PC-9 (cell line): ENCODE results near the gene SLC8A3.

Source experiments
- EZH2 ChIP-seq: fragments of 200-600 bp; sonication (generic); IDR thresholded peaks from 2 replicates; pipeline ENCODE4 v1.8.0; 2017; ENCODE audit warnings: antibody characterized with exemption, low read depth
- TF ChIP-seq, protein P1 (sequence below): fragments of 200-600 bp; sonication (generic); conservative IDR thresholded peaks from 2 replicates; pipeline ENCODE4 v1.6.1; 2017; ENCODE audit warnings: mixed run types, antibody characterized with exemption, mild to moderate bottlenecking, moderate library complexity

DNA sequence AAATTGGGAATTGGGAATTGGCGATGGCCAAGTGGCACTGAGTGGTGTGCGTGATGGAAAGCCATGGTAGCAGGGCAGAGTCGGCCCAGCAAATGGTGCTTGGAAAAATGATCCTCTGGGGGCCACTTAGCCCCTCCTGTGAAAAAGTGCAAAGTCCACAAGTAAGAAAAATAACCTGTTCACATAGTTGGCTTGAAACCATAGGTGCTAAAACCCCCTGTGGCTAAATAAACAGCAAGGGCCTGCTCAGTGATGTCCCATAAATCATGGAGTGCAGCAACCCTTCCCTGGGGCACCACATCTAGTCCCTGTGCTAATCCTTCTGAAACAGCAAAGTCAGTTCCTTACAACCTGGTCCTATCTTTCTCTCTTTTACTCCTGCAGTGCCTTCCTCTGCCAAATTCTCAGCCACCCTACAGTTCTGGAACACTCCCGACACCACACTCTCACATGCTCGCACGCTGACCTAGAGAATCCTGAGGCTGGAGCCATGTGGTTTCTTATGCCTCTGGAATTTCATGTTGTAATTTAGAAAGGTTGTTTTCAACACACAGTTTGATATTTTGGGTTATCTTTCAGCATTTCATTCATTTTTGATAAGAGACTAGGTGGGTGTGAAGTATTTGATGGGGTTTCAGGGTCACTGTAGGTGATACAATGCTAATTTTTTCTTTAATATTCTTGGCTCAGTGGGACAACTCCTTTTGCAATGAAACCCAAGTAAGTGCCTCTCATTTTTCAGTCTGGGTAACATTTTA is 186.0 kb downstream of the SLC8A3 start:
- no peak for TF ChIP-seq EZH2
- TF ChIP-seq, protein P1, sequence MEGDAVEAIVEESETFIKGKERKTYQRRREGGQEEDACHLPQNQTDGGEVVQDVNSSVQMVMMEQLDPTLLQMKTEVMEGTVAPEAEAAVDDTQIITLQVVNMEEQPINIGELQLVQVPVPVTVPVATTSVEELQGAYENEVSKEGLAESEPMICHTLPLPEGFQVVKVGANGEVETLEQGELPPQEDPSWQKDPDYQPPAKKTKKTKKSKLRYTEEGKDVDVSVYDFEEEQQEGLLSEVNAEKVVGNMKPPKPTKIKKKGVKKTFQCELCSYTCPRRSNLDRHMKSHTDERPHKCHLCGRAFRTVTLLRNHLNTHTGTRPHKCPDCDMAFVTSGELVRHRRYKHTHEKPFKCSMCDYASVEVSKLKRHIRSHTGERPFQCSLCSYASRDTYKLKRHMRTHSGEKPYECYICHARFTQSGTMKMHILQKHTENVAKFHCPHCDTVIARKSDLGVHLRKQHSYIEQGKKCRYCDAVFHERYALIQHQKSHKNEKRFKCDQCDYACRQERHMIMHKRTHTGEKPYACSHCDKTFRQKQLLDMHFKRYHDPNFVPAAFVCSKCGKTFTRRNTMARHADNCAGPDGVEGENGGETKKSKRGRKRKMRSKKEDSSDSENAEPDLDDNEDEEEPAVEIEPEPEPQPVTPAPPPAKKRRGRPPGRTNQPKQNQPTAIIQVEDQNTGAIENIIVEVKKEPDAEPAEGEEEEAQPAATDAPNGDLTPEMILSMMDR: no peak
